Chondrocyte (in vitro differentiated cells): Measurements from ENCODE around the gene SLC22A5. TPM values are rescaled to one million over a fixed set of nuclear protein-coding genes. Genes with fewer than 3 reads are reported as not detected.

Experiments used
- DNase-seq: peaks from one replicate; pipeline ENCODE4 v3.0.0; 2021; ENCODE audit warnings: mixed read lengths, low spot score
- H3K27ac Mint-ChIP-seq: one replicate; pipeline ENCODE4 v1.8.0; 2021; ENCODE audit warnings: mild to moderate bottlenecking, moderate library complexity, mixed read lengths; ENCODE audit not compliant: unreplicated experiment
- H3K27me3 Mint-ChIP-seq: 2 replicates; pipeline ENCODE4 v1.8.0; 2021; ENCODE audit warnings: low read depth, mixed read lengths
- H3K36me3 Mint-ChIP-seq: 2 replicates; pipeline ENCODE4 v1.8.0; 2021; ENCODE audit warnings: low read depth, mixed read lengths
- H3K4me1 Mint-ChIP-seq: 2 replicates; pipeline ENCODE4 v1.8.0; 2021; ENCODE audit warnings: low read depth, mild to moderate bottlenecking, mixed read lengths
- H3K4me3 Mint-ChIP-seq: one replicate; pipeline ENCODE4 v1.8.0; 2021; ENCODE audit warnings: mild to moderate bottlenecking, moderate library complexity, mixed read lengths; ENCODE audit not compliant: unreplicated experiment
- H3K9me3 Mint-ChIP-seq: 2 replicates; pipeline ENCODE4 v1.8.0; 2021; ENCODE audit warnings: low read depth, mixed read lengths
- CTCF ChIP-seq: fragments of 200-600 bp; sonication (generic); IDR thresholded peaks from 2 replicates; pipeline ENCODE4 v1.5.0; 2021; ENCODE audit warnings: antibody characterized with exemption, mild to moderate bottlenecking, moderate library complexity
- total RNA-seq: library from RNA; stranded (reverse); gene quantifications from 3 replicates; pipeline ENCODE4 v1.2.1, GENCODE V29; 2021

Gene SLC22A5
- total RNA-seq, 1 donor from 2014 or later = 6.1 TPM

GRCh38 chr5:132391870-132392269, 22.4 kb downstream of the SLC22A5 start:
- H3K4me3 Mint-ChIP-seq = no peak overlapping the region
- no peak for DNase-seq
- H3K4me1 Mint-ChIP-seq = peaks cover 46% of the 10 kb centered on the region
- TF ChIP-seq CTCF = no peak
- no peaks in the 10 kb centered on the region for H3K9me3 Mint-ChIP-seq
- H3K36me3 Mint-ChIP-seq = peaks cover 20% of the 10 kb centered on the region
- H3K27me3 Mint-ChIP-seq = no peaks in the 10 kb centered on the region
- no peak overlapping the region for H3K27ac Mint-ChIP-seq

- DNase-seq = no peak
- H3K9me3 Mint-ChIP-seq = no peaks in the 10 kb centered on the region
- peaks cover 40% of the 10 kb centered on the region for H3K4me1 Mint-ChIP-seq
- H3K27me3 Mint-ChIP-seq = no peaks in the 10 kb centered on the region
- no peak overlapping the region for H3K4me3 Mint-ChIP-seq
- H3K27ac Mint-ChIP-seq = no peak overlapping the region
- peaks cover 20% of the 10 kb centered on the region for H3K36me3 Mint-ChIP-seq
- TF ChIP-seq CTCF = no peak
Measured at GRCh38 chr5:132392411-132392810, 22.9 kb downstream of the SLC22A5 start.

- TF ChIP-seq CTCF = no peak
- Mint-ChIP-seq H3K4me3 (no peak overlapping the region), H3K4me1 (peaks cover 32% of the 10 kb centered on the region), H3K9me3 (no peaks in the 10 kb centered on the region), H3K36me3 (peaks cover 20% of the 10 kb centered on the region), H3K27me3 (no peaks in the 10 kb centered on the region), H3K27ac (no peak overlapping the region)
- no peak for DNase-seq
Measured at GRCh38 chr5:132392978-132393825, 23.7 kb downstream of the SLC22A5 start.

GRCh38 chr5:132394667-132395259, 25.3 kb downstream of the SLC22A5 start:
- TF ChIP-seq CTCF = no peak
- Mint-ChIP-seq H3K4me3 (no peak overlapping the region), H3K36me3 (peaks cover 22% of the 10 kb centered on the region), H3K27ac (no peak overlapping the region), H3K4me1 (peaks cover 17% of the 10 kb centered on the region), H3K9me3 (peaks cover 5% of the 10 kb centered on the region), H3K27me3 (peaks cover 1% of the 10 kb centered on the region)
- no peak for DNase-seq

- H3K27ac Mint-ChIP-seq = no peak overlapping the region
- no peak overlapping the region for H3K4me3 Mint-ChIP-seq
Measured at GRCh38 chr5:132396589-132397031, 27.1 kb downstream of the SLC22A5 start.

More at GRCh38 chr5:132396589-132397031, 27.1 kb downstream of the SLC22A5 start:
- Mint-ChIP-seq H3K27me3 (peaks cover 4% of the 10 kb centered on the region), H3K9me3 (peaks cover 5% of the 10 kb centered on the region), H3K4me1 (no peaks in the 10 kb centered on the region), H3K36me3 (peaks cover 22% of the 10 kb centered on the region)
- TF ChIP-seq CTCF = no peak
- no peak for DNase-seq
